HepG2 (cell line): ENCODE measurements around the gene TASOR. TPM values are rescaled to one million over a fixed set of nuclear protein-coding genes. Genes with fewer than 3 reads are reported as not detected.

Experiments
- ATF6 ChIP-seq: sonication (generic); formaldehyde crosslinking; conservative IDR thresholded peaks from 2 replicates; pipeline ENCODE4 v1.4.0; 2020; ENCODE audit warnings: missing genetic modification reagents
- ELF4 ChIP-seq: sonication (generic); formaldehyde crosslinking; IDR thresholded peaks from 2 replicates; pipeline ENCODE4 v1.5.0; 2020; ENCODE audit warnings: missing genetic modification reagents, mild to moderate bottlenecking, moderate library complexity, borderline replicate concordance
- FOSL1 ChIP-seq: sonication (generic); formaldehyde crosslinking; IDR thresholded peaks from 2 replicates; pipeline ENCODE4 v1.9.0; 2021; ENCODE audit warnings: missing genetic modification reagents, borderline replicate concordance
- HHEX ChIP-seq: IDR thresholded peaks from 2 replicates; pipeline ENCODE4 v1.6.1; 2016; ENCODE audit warnings: control low read depth
- IKZF1 ChIP-seq: fragments of 450-650 bp; IDR thresholded peaks from 2 replicates; pipeline ENCODE4 v1.7.1; 2016
- JUNB ChIP-seq: sonication (generic); formaldehyde crosslinking; IDR thresholded peaks from 2 replicates; pipeline ENCODE4 v1.8.0; 2022; ENCODE audit warnings: missing genetic modification reagents, mild to moderate bottlenecking, borderline replicate concordance
- MED1 ChIP-seq: sonication (generic); formaldehyde crosslinking; IDR thresholded peaks from 2 replicates; pipeline ENCODE4 v1.4.0; 2020; ENCODE audit warnings: missing genetic modification reagents
- MIER2 ChIP-seq: IDR thresholded peaks from 2 replicates; pipeline ENCODE4 v1.6.1; 2016; ENCODE audit warnings: missing biosample characterization, missing genetic modification reagents
- MZF1 ChIP-seq: sonication (generic); formaldehyde crosslinking; IDR thresholded peaks from 2 replicates; pipeline ENCODE4 v1.8.1; 2023; ENCODE audit warnings: mild to moderate bottlenecking, missing genetic modification reagents, borderline replicate concordance
- NR1H2 ChIP-seq: sonication (generic); formaldehyde crosslinking; IDR thresholded peaks from 2 replicates; pipeline ENCODE4 v1.8.1; 2022; ENCODE audit warnings: low read depth, missing genetic modification reagents, borderline replicate concordance
- NR2F2 ChIP-seq: IDR thresholded peaks from 2 replicates; pipeline ENCODE4 v1.6.1; 2012; ENCODE audit warnings: low read depth, inconsistent platforms, borderline replicate concordance
- SMAD9 ChIP-seq: sonication (generic); formaldehyde crosslinking; IDR thresholded peaks from 2 replicates; pipeline ENCODE4 v1.5.1; 2020; ENCODE audit warnings: mild to moderate bottlenecking, missing genetic modification reagents
- SOX13 ChIP-seq, 3 experiments: fragments of 450-650 bp in 1 of 3; sonication (generic) in 1 of 3; formaldehyde crosslinking in 1 of 3; IDR thresholded peaks in 2 of 3; conservative IDR thresholded peaks in 1 of 3; 2 replicates each; pipeline versions ENCODE4 v1.5.0 to v1.6.1; 2016 to 2020; ENCODE audit warnings: antibody characterized with exemption in 1 of 3, mild to moderate bottlenecking in 1 of 3, missing compliant biosample characterization in 1 of 3, missing genetic modification reagents in 1 of 3, moderate library complexity in 1 of 3
- SP4 ChIP-seq: sonication (generic); formaldehyde crosslinking; IDR thresholded peaks from 2 replicates; pipeline ENCODE4 v1.8.1; 2023; ENCODE audit warnings: mild to moderate bottlenecking, missing genetic modification reagents
- SRSF4 ChIP-seq: fragments of 200-400 bp; formaldehyde crosslinking; IDR thresholded peaks from one replicate; pipeline ENCODE4 v1.6.1; 2018; ENCODE audit warnings: mild to moderate bottlenecking, low read depth, low read length, moderate library complexity; ENCODE audit not compliant: poor library complexity, severe bottlenecking
- STAT5B ChIP-seq: sonication (generic); formaldehyde crosslinking; IDR thresholded peaks from 2 replicates; pipeline ENCODE4 v1.4.0; 2020; ENCODE audit warnings: missing genetic modification reagents
- STAT6 ChIP-seq: sonication (generic); formaldehyde crosslinking; IDR thresholded peaks from 2 replicates; pipeline ENCODE4 v1.4.0; 2020; ENCODE audit warnings: missing genetic modification reagents, mild to moderate bottlenecking, borderline replicate concordance
- TBP ChIP-seq: sonication (generic); formaldehyde crosslinking; IDR thresholded peaks from 2 replicates; pipeline ENCODE4 v1.5.0; 2020; ENCODE audit warnings: missing genetic modification reagents
- TBX2 ChIP-seq: sonication (generic); formaldehyde crosslinking; IDR thresholded peaks from 2 replicates; pipeline ENCODE4 v1.5.0; 2020; ENCODE audit warnings: missing genetic modification reagents, mild to moderate bottlenecking, borderline replicate concordance
- TIGD3 ChIP-seq: sonication (generic); formaldehyde crosslinking; IDR thresholded peaks from 2 replicates; pipeline ENCODE4 v1.5.1; 2020; ENCODE audit warnings: mild to moderate bottlenecking, missing genetic modification reagents, borderline replicate concordance
- TOE1 ChIP-seq: sonication (generic); formaldehyde crosslinking; IDR thresholded peaks from 2 replicates; pipeline ENCODE4 v1.4.0; 2020; ENCODE audit warnings: mild to moderate bottlenecking, missing genetic modification reagents
- ZFP36 ChIP-seq: fragments of 150-350 bp; IDR thresholded peaks from 2 replicates; pipeline ENCODE4 v1.6.1; 2018; ENCODE audit warnings: borderline replicate concordance, low read length, low read depth; ENCODE audit not compliant: partially characterized antibody
- ZNF30 ChIP-seq: sonication (generic); formaldehyde crosslinking; IDR thresholded peaks from 2 replicates; pipeline ENCODE4 v1.5.0; 2020; ENCODE audit warnings: mild to moderate bottlenecking, missing genetic modification reagents
- ZNF33B ChIP-seq: sonication (generic); formaldehyde crosslinking; IDR thresholded peaks from 2 replicates; pipeline ENCODE4 v1.5.1; 2020; ENCODE audit warnings: mild to moderate bottlenecking, missing genetic modification reagents
- ZNF556 ChIP-seq: sonication (generic); formaldehyde crosslinking; IDR thresholded peaks from 2 replicates; pipeline ENCODE4 v1.4.0; 2020; ENCODE audit warnings: mild to moderate bottlenecking, missing genetic modification reagents, borderline replicate concordance
- polyA plus RNA-seq, 8 experiments: library from polyadenylated mRNA; depleted of rRNA in 3 of 8; stranded (reverse) in 7 of 8; unstranded in 1 of 8; fragments of >200 nt; fragmentation: Illumina TruSeq in 4 of 8; extraction: Trizol in 4 of 8; gene quantifications; 2 replicates each; pipeline versions ENCODE4 v1.2.1 to v1.2.3, GENCODE V29; 2011 to 2016; ENCODE audit warnings: low read depth in 4 of 8, missing spikeins in 1 of 8, mixed read lengths in 1 of 8; ENCODE audit not compliant: insufficient read depth in 1 of 8
- total RNA-seq, 5 experiments: library from RNA; depleted of rRNA; stranded (reverse); fragments of >200 nt; fragmentation: Illumina TruSeq; extraction: Trizol; gene quantifications; 2 replicates each; pipeline ENCODE4 v1.2.3, GENCODE V29; 2016; ENCODE audit warnings: low read depth in 1 of 5

TASOR gene
- total and polyA plus RNA-seq, 2 of the 13 experiments (the other 11 are each of a cell fraction or from before 2014, with no cell fraction given): 20.1 to 32.5 TPM

GRCh38 chr3:56683122-56683817 is at the start of gene TASOR (continued):
- no peak for TF ChIP-seq SOX13 (IDR thresholded peaks at IDR 0.05)
- TF ChIP-seq SOX13 (CRISPR knock-in tag; conservative IDR thresholded peaks at IDR 0.05 in 1 of 2, IDR thresholded peaks at IDR 0.05 in 1 of 2): 0 out of 4 replicates have a peak, but pooled peaks of 1 of the 2 experiments have one; percentile 7
- TF ChIP-seq SRSF4: no peak
- peak; percentile 92 for TF ChIP-seq ELF4
- TF ChIP-seq TOE1 (CRISPR knock-in tag): no peak
- TF ChIP-seq TIGD3: peak; percentile 75
- TF ChIP-seq FOSL1 (CRISPR knock-in tag): no peak
- TF ChIP-seq ZNF33B: peak; percentile 77; the same call in 1 of the 2 replicates
- TF ChIP-seq STAT5B (CRISPR knock-in tag): no peak
- TF ChIP-seq TBP (CRISPR knock-in tag): no peak
- no peak for TF ChIP-seq ATF6 (CRISPR knock-in tag)
- TF ChIP-seq SP4 (CRISPR knock-in tag): peak; percentile 82
- no peak for TF ChIP-seq JUNB (CRISPR knock-in tag)
- TF ChIP-seq STAT6: no peak
- TF ChIP-seq ZFP36: no peak
- TF ChIP-seq ZNF30: peak; percentile 85; the same call in 1 of the 2 replicates
- peak; percentile 79 for TF ChIP-seq TBX2 (CRISPR knock-in tag)
- TF ChIP-seq MIER2 (CRISPR knock-in tag): no peak
- no peak for TF ChIP-seq ZNF556 (CRISPR knock-in tag)
- TF ChIP-seq SMAD9: peak; percentile 89; the same call in 1 of the 2 replicates
- no peak for TF ChIP-seq NR1H2 (CRISPR knock-in tag)
- TF ChIP-seq HHEX: no peak
- TF ChIP-seq NR2F2: no peak
- no peak for TF ChIP-seq MZF1
- TF ChIP-seq MED1 (CRISPR knock-in tag): peak; percentile 41
- no peak for TF ChIP-seq IKZF1
